ENCODE results near the gene TRIM47.
A peak's percentile ranks its signal among the peaks of the same experiment; 100 is the strongest.

TRIM47 gene

DNA sequence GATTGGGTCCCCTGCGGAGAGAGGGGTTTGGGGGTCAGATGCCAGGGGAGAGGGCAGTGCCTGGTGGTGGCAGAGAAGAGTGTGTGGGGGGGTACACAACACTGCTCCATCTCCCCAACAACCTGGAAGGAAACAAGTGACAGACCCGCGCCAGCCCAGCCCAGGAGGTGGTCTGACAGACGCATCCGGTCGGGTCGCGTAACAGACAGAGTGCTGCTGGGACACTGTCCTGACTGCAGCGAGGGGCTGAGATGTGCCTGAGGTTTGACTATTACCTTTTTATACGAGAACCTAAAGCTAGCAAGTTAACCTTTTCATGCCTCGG, 50.3 kb downstream of the TRIM47 start:
- DNase-seq, result no peak

DNA sequence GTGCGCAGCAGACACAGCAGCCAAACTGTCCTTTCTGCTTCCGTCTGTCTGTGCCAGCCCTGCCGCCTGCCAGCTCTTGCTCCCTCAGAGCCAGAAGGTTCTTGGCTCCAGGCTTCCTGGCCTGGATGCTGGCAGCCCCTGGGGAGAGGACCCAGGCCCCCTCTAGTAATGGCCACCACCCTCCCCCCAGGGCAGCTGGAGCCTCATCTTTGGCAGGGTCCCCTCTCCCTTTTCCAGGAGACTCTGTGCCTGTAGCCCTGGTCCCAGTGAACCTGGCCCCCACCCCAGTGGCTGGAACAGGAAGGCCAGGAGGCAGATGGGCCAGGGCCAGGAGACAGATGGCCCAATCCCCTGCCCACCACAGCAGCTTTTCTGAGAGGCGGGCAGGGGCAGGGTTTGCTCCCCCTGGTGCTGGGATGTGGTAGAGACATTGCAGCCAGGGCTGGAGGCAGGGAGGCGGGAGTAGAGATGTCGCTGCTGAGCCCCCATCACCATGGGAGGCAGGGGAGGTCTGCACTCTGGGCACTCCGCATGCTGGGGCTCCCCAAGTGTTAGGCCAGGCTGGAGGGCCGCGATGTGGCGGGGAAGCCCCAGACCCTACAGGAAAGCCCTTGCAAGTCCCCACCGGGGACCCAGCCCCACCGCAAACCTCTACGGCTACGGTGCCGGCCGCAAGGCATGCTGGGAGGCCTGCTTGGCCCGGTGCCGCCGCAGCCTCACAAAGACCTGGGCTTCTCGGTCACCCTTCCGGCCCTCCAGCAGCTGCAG, 50.9 kb downstream of the TRIM47 start:
- peak; percentile 98 for DNase-seq

DNA sequence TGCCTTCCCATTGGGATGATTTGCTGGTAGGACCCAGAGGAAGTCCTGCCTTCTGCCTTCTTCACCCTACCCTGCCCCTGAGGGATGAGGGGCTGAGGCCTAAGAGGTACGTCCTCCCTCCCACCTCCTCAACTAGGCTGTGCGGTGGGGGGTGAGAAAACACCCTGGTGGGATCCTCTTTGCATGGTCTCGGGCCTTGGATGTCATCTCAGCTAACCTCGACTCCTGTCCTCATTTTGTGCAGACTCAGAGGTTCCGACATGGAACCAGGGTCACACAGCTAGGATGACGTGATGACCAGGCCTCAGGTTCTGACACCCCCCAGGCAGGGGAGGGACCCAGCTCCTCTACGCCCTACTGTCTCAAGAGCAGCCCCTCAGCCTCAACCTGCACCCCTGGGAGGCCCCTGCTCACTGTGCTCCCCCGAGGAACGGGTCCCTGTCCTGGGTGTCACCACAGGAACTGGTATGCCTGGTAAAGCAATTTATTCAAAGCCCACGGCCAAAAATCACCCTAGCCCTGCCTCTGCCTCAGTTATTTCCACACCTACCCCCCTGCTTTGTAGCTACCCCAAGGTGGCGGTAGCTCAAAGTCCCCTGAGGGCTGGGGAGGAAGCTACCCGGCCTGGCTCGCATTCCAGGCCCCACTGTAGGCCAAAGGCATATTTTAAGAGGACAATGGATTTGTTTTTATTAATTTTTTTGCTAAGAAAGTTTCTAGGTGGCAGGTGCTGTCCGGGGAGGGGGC, 51.6 kb downstream of the TRIM47 start:
- no peak for DNase-seq

DNA sequence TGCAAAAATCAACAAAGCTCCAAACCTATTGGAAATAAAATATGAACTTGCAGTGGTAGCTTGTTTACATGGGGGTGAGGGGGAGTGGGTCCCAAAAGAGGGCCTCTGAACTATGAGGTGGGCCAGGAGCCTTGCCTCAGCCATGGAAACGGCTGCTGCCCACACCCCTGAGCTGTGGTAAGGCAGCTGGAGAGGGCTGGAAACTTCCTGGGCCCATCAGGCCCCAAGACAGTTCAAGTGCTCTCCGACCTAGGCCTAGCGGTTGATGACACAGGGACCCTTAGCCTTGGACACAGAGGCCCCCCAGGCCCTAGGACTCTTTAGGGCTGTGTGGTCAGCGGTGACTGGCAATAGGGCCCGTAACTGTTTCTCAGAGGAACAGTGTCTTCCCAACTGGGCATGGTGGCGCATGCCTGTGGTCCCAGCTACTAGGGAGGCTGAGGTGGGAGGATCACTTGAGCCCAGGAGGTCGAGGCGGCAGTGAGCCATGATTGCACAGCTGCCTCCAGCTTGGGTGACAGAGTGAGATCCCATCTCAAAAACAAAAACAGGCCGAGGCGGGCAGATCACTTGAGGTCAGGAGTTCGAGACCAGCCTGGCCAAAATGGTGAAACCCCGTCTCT, 52.5 kb downstream of the TRIM47 start:
- no peak for DNase-seq

DNA sequence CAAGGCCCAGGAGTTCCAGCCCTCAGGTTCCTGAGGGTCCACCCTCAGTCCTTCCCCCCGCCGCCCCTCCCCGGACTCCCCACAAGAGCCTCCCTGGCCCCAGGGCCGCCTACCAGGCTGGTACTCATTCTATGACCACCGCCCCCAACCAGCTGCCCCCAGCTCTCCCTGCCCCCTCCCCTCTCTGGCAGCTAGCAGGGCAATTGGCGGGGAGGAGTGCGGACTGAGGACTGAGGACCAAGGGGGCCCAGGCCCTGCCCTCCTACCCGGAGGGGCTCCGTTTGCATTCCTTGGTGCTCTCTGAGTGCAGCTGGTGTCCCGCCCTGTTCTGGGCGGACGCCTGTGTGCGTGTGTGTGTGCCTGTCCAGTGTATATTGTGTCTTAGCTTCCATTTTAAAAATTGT, 53.2 kb downstream of the TRIM47 start:
- no peak for DNase-seq

DNA sequence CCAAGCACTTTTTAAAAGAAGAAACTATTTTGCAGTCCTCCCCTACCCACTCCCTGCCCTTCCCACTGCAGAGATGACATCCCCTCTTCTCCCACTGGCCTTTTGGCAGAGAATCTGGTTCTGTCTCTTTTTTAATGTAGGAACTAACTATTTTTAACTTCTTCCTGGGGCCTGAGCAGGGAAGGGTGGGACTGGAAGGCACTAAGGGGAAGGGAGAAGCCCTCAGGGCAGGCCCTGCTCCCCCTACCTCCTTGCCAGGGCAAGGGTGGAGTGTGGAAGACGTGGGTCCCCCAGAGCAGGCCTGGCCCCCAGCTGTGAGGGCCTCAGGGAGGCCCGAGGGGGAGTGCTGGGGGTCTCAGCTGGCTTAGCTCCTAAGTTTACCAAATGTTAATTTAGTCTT, 53.7 kb downstream of the TRIM47 start:
- no peak for DNase-seq
